AG04450 (cell line): ENCODE measurements around the gene ESPL1. TPM values are rescaled to one million over a fixed set of nuclear protein-coding genes. Genes with fewer than 3 reads are reported as not detected.
A peak's percentile ranks its signal among the peaks of the same experiment; 100 is the strongest.

Experiments used
- CTCF ChIA-PET: fragments of 300-600, 350-600 bp; formaldehyde crosslinking; extraction: SDS; loops from one replicate; lab custom pipeline; 2022; ENCODE audit warnings: antibody characterized with exemption, inconsistent platforms; lab: Charles Lee
- POLR2A ChIA-PET: fragments of 350-600 bp; formaldehyde crosslinking; extraction: SDS; loops from one replicate; lab custom pipeline; 2021; ENCODE audit warnings: antibody characterized with exemption, inconsistent platforms; lab: Yijun Ruan, JAX
- DNase-seq: peaks from one replicate; pipeline ENCODE4 v3.0.0-alpha.2; 2011; ENCODE audit warnings: low read depth, low spot score
- H3K27ac ChIP-seq: one replicate; pipeline ENCODE4 v1.5.1; 2012; ENCODE audit warnings: low read depth, low read length, control low read depth
- H3K27me3 ChIP-seq: one replicate; pipeline ENCODE4 v1.6.0; 2012; ENCODE audit warnings: low read length; ENCODE audit not compliant: control insufficient read depth, insufficient read depth
- H3K4me3 ChIP-seq: 2 replicates; pipeline ENCODE4 v1.5.1; 2011; ENCODE audit warnings: mild to moderate bottlenecking, low read depth, low read length, control low read depth
- H3K9me3 ChIP-seq: 2 replicates; pipeline ENCODE4 v1.5.1; 2012; ENCODE audit warnings: low read length; ENCODE audit not compliant: control insufficient read depth, insufficient read depth
- polyA plus RNA-seq: library from polyadenylated mRNA; depleted of rRNA; stranded (reverse); fragments of >200 nt; gene quantifications from 2 replicates; pipeline ENCODE4 v1.2.3, GENCODE V29; 2011
- TF ChIP-seq, protein P1 (sequence below): IDR thresholded peaks from 2 replicates; pipeline ENCODE4 v1.5.1; 2011; ENCODE audit warnings: low read depth, low read length, control low read depth, inconsistent platforms

The ESPL1 gene
- polyA plus RNA-seq, 1 experiment, result 1.6 TPM

DNA sequence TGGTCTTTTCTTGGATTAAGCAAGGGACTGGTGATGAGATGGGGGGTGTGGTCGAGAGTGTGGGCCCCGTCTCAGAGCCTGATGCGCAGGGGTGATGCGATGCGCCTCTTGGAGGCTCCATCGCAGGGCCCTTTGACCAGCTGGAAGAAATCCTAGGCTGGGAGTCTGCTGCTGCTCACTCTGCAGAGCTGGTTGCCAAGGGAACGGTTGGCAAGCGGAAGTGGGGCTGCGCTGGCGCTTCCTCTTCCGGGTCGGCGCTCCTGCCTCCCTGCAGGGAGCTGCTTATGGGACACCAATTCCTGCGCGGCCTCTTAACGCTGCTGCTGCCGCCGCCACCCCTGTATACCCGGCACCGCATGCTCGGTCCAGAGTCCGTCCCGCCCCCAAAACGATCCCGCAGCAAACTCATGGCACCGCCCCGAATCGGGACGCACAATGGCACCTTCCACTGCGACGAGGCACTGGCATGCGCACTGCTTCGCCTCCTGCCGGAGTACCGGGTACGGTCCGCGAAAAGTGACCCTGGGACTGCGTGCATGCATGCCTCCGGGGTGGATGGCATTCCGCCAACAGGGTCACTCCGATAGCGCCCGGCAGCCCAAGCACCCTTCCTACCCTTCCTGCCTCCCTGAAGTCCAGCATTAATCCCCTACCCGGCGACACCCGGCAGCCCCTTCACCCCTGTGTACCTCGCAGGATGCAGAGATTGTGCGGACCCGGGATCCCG is 31.5 kb downstream of the ESPL1 start, which contains the start of gene MYG1:
Gene MYG1, plus strand, starts transcription at position 242 of the 727 bp plus-strand sequence. Its CDS starts 43 bp downstream, at position 285.
- DNase-seq, result no peak
- H3K27me3 ChIP-seq, result no peaks in the 10 kb centered on the region
- TF ChIP-seq, protein P1, sequence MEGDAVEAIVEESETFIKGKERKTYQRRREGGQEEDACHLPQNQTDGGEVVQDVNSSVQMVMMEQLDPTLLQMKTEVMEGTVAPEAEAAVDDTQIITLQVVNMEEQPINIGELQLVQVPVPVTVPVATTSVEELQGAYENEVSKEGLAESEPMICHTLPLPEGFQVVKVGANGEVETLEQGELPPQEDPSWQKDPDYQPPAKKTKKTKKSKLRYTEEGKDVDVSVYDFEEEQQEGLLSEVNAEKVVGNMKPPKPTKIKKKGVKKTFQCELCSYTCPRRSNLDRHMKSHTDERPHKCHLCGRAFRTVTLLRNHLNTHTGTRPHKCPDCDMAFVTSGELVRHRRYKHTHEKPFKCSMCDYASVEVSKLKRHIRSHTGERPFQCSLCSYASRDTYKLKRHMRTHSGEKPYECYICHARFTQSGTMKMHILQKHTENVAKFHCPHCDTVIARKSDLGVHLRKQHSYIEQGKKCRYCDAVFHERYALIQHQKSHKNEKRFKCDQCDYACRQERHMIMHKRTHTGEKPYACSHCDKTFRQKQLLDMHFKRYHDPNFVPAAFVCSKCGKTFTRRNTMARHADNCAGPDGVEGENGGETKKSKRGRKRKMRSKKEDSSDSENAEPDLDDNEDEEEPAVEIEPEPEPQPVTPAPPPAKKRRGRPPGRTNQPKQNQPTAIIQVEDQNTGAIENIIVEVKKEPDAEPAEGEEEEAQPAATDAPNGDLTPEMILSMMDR, result peak; percentile 26; the same call in 1 of the 2 replicates
- CTCF ChIA-PET, result interaction anchor here (0.6 to 16.4 kb wide), 4 partner anchors 23 to 340 kb away, joined by 4 to 183 read pairs (median 42); partner anchors contain the start of gene AAAS
- peak within 1 kb of the TSS; percentile 96 for H3K27ac ChIP-seq
- peak within 1 kb of the TSS; percentile 92 for H3K4me3 ChIP-seq
- no peaks in the 10 kb centered on the region; the same call in 1 of the 2 replicates for H3K9me3 ChIP-seq
- POLR2A ChIA-PET, result interaction anchor here (0.7 to 1.4 kb wide), 10 partner anchors 9 to 205 kb away, joined by 3 to 6 read pairs (median 4); partner anchors contain the start of genes AAAS and SP1

DNA sequence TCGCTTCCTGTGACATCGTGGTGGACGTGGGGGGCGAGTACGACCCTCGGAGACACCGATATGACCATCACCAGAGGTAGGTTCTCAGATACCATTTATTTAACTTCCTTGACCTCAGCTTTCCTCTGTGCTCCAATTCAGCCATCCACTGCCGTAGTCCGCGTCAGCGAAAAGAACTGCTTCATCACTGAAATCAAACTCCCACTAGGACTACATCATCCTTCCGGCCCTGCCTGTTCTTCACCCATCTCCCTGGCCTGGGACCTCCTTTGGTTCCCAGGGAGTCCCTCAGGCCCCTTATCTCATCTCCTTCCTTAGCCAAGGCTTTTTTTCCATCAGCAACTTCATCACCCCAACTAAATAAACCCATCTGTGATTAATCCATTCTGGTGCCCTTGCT is 32.1 kb downstream of the ESPL1 start:
- H3K27ac ChIP-seq, result peak overlapping the region; percentile 96
- peak; percentile 21 for DNase-seq
- no peaks in the 10 kb centered on the region; the same call in 1 of the 2 replicates for H3K9me3 ChIP-seq
- H3K27me3 ChIP-seq, result no peaks in the 10 kb centered on the region
- peak overlapping the region; percentile 92 for H3K4me3 ChIP-seq
- TF ChIP-seq, protein P1, result no peak
- ChIA-PET POLR2A (interaction anchor here (0.7 to 1.4 kb wide), 4 partner anchors 33 to 221 kb away, joined by 3 to 6 read pairs (median 3); partner anchors contain the start of genes SP1 and SPRYD3), CTCF (interaction anchor here (1.0 to 8.4 kb wide), 2 partner anchors 22 to 45 kb away, joined by 4 to 80 read pairs; partner anchors contain the start of gene AAAS)

DNA sequence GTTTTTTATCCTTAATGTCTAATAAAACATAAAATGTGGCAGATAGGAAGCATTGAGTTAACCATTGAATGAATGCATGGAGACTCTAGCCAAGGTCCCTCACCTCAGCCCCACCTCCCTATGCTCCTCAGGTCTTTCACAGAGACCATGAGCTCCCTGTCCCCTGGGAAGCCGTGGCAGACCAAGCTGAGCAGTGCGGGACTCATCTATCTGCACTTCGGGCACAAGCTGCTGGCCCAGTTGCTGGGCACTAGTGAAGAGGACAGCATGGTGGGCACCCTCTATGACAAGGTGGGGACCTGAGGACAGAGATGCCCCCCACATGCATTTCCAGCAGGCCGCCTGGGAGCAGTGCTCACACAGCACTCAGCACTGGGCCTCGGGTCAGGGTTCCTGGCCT is 34.8 kb downstream of the ESPL1 start:
- DNase-seq, result no peak
- TF ChIP-seq, protein P1, result no peak
- no peaks in the 10 kb centered on the region for H3K27me3 ChIP-seq
- ChIA-PET CTCF (interaction anchor here (2.5 kb wide), 1 partner anchor 19 kb away, joined by 16 read pairs; the partner anchor contains the start of gene AAAS), POLR2A (no interaction called here)
- H3K27ac ChIP-seq, result no peak overlapping the region
- no peak overlapping the region for H3K4me3 ChIP-seq
- no peaks in the 10 kb centered on the region; the same call in 1 of the 2 replicates for H3K9me3 ChIP-seq

DNA sequence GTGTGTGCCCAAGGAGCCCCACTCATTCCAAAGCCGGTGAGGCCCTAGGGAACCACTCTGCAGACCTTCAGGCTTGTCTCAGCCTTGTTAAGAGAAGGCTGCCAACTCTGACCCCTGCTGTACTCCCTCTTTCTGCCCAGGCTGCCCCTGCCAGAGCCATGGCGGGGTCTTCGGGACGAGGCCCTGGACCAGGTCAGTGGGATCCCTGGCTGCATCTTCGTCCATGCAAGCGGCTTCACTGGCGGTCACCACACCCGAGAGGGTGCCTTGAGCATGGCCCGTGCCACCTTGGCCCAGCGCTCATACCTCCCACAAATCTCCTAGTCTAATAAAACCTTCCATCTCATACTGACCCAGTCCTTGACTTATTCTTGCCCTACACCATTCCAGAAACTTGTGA is 38.7 kb downstream of the ESPL1 start:
- POLR2A ChIA-PET, result no interaction called here
- TF ChIP-seq, protein P1, result no peak
- no peak for DNase-seq

More for the DNA sequence above, 38.7 kb downstream of the ESPL1 start:
- CTCF ChIA-PET, result no interaction called here
- Histone ChIP-seq H3K4me3 (no peak overlapping the region), H3K9me3 (no peaks in the 10 kb centered on the region), H3K27ac (no peak overlapping the region), H3K27me3 (no peaks in the 10 kb centered on the region)
